NCI-H146 (cell line): ENCODE measurements around the gene CPEB3.
A peak's percentile ranks its signal among the peaks of the same experiment; 100 is the strongest.
"Not testable (repeated sequence)": the region's sequence is repeated elsewhere in the genome, so short reads cannot be mapped to it uniquely, and the experiment has no call there.

Experiments
- DNase-seq: peaks from one replicate; lab custom pipeline; 2025; lab: John Stamatoyannopoulos, UW

Gene CPEB3

DNA sequence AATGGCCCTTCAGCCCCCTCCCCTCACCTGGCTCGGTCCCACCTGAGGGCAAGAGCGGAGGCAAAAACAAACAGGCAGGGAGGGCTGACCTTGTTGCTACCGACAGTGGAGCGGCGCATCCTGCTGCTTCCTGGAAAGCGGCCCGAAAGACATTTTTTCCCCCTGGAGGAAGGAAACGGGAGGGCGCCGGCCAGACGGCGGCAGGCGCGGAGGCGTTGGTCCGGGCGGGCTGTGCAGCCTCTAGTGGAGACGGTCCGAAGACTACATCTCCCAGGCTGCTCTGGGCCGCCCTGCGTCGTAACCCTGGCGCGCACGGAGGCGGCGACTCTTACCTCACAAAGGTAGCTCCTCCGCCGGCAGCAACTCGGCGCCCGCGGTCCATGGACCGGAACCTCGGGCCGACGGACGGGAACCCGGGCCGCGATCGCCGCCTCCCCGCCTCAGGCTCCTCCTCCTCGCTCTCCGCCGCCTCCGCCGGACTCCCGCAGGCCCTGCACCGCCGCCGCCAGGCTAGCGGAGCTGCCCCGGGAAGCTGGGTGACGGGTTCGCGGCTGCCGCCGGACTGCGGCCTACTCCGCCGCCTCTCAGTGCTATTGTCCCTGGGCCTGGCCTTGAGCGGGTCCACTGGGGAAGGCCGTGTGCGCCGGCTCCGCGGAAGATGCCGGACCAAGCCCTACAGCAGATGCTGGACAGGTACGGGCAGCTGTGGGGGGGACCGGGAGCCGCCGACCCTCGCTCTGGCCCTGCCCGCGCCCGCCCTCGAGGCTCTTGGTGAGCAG, at the start of gene CPEB3, which contains the start of gene MARCHF5:
Gene CPEB3 (minus strand): TSS at position 242 of the 779 bp plus-strand sequence. CDS start 50,728 bp downstream, outside the sequence.
Gene MARCHF5 (plus strand): TSS at position 331 of the 779 bp plus-strand sequence. CDS start 328 bp downstream, at position 659.
- peak; percentile 97 for DNase-seq

DNA sequence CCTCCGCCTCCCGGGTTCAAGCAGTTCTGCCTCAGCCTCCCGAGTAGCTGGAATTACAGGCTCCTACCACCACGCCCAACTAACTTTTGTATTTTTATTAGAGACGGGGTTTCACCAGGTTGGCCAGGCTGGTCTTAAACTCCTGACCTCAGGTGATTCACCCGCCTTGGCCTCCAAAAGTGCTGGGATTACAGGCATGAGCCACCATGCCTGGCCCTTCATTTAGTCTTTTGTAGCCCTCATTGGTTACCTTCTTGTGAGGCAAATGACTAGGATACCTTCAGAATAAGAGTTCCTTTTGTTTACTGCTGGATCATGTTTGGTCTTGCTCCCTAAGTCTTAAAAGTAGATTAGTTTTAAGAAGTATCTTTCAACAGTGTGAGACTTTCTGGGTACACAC, 39.0 kb upstream of the CPEB3 start:
- not testable (repeated sequence) for DNase-seq

DNA sequence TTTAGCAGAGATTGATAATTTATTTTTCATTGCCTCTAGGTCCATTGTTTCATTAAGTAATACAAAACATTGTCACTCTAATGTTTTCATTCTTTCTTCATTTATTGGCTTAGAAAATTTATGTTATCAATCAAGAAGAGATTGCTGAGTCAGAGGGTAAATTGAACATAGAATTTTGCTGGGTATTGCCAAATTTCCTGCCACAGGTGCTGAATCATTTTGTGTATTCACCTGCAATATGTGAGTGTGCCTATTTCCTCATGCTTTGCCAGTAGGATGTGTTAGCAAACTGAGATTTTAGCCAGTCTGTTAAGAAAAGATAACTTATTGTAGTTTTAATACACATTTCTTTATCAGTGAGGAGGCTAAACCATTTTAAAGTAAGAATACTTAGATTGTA, 38.1 kb upstream of the CPEB3 start:
- DNase-seq: no peak

DNA sequence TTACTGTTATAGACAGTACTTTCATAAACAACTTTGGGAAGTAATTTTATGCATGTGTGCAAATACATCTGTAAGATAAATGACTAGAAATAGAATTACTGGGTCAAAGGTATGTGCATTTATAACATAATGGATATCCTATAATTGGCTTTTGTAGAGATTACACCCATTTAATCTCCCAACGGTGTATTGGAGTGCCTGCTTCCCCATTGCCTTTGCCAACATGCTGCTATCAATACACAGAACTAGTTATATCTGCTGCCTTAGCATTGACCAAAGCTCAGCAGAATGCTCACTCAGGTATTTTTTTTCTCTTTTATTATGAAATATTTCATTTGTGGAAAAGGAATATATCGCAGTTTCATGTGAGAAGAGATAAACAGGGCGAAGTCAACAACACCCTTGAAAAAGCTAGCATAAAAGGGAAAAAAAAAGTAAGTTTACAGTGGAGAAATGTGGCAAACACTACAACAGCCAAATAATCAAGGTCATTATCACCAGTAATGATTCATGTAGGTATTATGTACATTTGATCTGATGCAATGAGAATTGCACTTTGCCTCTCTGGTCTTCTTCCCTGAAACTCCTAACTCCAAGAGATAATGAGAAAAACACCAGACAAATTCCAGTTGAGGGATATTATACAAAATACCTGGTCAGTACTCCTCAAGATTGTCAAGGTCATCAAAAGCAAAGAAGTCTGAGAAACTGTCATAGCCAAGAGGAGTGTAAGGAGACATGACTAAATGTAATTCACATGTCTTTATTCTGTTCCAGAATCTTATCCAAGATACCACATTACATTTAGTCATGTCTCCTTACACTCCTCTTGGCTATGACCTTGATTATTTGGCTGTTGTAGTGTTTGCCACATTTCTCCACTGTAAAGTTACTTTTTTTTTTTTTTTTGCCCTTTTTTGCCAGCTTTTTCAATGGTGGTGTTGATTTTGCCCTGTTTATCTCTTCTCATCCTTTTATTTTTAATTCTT, 36.9 kb upstream of the CPEB3 start:
- DNase-seq: no peak

DNA sequence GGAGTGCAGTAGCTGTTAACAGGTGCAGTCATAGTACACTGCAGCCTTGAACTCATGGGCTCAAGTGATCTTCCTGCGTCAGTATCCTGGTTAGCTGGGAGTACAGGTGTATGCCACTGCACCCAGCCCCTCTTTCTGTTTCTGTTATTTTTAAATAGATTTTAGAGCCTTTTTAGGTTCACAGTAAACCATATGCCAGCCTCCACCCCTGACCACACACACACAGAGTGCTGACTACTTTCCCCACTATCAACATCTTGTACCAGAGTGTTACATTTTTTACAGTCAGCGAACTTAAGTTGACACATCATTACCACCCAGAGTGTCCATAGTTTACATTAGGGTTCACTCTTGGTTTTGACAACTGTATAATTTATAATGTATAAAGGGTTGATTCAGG, 32.2 kb upstream of the CPEB3 start:
- DNase-seq: no peak

DNA sequence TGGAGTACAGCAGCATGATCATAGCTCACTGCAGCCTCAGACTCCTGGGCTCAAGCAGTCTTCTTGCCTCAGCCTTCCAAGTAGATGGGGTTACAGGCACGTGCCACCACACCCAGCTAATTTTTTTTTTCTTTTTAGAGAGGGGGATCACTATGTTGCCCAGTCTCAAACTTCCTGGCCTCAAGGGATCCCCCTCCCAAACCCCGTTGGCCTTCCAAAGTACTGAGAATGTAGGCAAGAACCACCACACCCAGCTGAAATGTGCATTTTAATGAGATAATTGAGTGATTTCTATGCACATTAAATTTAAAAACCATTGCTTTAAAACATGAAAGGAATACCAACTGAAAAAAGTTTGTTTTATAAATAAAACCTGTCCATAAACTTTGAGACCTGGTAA, 25.7 kb upstream of the CPEB3 start:
- no peak for DNase-seq

DNA sequence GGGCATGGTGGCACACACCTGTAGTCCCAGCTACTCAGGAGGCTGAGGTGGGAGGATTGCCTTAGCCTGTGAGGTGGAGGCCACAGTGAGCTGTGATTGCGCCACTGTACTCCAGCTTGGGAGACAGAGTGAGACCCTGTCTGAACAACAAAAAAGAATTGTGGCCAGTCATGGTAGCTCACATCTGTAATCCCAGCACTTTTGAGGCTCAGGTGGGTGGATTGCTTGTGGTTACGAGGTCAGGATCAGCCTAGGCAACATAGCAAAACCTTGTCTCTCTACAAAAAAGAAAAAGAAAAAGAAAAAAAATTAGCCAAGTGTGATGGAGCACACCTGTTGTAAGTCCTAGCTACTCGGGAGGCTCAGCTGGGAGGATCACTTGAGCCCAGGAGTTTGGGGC, 22.9 kb upstream of the CPEB3 start:
- no peak for DNase-seq

DNA sequence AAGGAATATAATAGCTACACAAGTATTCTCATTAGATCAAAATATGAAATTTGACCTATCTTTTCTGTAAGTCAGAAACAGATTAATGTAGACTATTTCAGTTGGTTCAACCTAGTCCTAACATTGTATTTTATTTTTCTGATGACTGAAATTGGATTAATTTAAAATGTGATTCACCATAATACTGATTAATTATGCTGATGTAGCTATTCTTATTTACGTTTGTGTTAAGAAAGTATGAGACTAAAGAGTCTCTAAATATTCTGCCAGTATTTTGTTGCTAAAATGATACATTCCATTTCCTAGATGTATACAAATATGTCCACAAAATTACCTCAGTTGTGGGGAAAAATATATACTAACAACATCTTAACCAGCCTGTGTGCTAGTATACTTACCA, 18.4 kb upstream of the CPEB3 start:
- DNase-seq: no peak

DNA sequence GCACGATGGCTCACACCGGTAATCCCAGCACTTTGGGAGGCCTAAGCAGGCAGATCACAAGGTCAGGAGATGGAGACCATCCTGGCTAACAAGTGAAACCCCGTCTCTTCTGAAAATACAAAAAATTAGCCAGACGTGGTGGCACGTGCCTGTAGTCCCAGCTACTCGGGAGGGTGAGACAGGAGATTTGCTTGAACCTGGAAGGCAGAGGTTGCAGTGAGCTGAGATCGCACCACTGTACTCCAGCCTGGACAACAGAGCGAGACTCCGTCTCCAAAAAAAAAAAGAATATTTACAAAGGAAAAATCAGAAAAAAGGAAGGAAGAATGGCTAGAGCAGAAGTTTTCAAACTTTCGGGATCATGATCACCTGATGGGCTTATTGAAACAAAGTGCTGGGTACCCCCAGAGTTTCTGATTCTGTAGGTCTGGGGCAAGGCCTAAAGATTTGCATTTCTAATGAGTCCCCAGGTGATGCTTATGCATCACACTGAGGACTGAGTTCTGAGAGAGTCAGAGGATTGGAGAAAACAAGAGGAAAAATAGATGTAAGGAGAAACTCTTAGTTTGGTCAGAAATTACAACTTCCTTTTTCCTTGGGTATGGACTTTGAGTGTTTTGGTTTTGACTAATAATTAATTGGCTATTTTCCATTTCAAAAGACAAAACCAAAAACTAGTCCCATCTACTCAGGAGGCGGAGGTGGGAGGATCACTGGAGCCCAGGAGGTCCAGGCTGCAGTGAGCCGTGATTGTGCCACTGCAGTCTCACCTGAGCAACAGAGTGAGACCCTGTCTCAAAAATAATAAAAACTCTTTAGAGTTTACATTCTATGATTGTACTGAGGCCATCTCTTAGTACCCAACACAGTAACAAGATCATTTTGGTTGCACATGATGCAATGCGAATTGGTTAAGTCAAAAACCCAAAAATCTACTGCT, 14.5 kb upstream of the CPEB3 start:
- no peak for DNase-seq

DNA sequence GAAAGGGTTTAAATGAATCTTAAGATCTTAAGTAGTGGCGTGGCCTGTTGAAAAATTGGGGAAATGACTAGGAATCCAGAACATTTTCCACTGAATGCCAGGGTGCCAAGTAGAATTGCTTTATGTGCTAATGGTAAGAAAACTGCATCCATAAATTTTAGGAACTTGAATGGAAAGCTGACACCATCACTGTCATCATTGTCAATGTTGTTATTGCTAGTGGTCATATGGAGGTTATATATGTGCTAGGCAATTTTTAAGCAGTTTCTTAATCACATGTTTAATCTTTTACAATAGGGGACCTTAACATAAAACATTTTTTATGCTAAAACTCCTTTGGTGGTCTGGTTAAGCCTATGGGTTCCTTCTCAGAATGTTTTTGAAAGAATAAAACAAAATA, 13.2 kb upstream of the CPEB3 start:
- no peak for DNase-seq

DNA sequence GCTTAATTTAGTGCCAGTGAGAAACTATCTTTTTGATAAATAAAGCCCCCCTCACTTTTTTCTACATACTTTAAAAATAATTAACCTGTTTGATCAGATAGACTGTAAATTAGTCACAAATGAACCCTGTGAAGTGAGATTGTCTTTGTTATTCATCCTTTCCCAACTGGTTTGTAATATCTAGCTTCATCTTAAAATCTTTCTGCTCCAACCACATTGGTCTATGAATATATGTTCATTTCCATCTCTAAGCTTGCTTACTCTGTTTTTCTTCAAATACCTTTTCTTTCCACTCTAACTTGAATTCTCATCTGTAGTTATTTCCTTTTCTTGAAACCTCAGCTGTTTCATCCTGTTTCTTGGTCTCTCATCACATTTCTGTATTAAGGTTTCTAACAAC, 12.2 kb upstream of the CPEB3 start:
- no peak for DNase-seq

DNA sequence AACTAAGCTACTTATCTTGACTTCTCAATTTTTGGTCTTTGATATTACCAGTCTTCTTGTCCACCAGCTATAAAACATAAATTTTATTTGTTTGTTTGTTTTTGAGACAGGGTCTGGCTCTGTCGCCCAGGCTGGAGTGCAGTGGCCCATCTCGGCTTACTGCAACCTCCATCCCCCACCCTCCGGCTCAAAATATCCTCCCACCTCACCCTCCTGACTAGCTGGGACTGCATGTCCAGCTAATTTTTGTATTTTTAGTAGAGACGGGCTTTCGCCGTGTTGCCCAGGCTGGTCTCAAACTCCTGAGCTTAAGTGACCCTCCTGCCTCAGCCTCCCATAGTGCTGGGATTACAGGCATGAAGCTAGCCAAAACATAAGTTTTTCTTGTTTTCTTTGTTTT, 7.6 kb upstream of the CPEB3 start:
- no peak for DNase-seq

DNA sequence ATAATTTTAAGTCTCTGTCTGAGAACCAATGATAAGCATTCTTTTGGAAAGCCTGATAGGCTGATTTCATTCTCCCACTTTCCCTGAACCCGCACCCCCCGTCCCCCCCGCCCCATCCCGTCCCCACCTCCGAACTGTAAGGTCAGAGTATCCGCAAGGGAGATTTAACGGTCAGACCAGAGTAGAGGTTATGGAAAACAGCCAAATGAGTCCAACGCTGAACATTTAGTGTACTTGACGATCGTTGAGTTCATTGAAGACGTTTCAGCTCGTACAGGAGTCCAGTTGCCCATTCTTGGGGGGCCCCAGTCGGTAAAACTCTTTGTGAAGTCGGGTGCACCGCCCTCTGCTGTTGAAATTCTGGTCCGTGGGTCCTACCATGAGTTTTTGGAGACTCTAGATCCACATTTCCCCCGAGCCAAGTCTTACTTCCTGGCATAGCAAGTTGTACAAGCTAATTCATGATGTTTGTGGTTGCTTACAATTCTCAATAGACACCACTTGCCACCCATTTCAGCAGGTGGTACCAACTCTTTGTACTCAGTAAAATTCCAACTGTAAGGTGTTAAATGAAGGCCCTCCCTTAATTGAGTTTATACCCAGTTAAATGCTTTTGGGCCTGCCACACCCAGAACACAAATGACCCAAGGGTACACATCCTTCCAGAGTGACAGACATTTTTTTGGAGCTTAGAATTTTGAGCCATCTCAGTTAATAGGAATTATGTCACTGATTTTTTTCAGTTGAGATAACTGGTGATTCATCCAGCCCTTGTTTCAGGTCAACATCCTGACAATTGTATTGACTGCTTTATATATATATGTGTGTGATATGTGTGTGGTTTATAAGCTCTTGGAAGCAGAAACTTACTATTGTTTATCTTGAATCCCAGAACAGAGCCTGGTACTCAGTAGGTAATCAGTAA, 1.3 kb upstream of the CPEB3 start:
- peak; percentile 20 for DNase-seq

DNA sequence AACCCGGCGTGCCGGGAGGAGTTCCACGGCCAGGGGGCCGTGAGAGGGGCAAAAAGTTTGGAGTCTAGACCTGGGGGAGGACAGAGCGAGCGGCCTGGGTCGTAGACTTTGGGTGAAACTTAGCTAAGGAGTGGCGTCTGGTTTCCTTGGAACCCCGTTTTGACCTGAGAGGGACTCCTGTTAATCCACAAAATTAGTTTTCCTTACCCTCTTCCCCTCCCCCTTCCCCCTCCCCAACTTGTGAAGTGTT, 663 bp upstream of the CPEB3 start:
- no peak for DNase-seq

DNA sequence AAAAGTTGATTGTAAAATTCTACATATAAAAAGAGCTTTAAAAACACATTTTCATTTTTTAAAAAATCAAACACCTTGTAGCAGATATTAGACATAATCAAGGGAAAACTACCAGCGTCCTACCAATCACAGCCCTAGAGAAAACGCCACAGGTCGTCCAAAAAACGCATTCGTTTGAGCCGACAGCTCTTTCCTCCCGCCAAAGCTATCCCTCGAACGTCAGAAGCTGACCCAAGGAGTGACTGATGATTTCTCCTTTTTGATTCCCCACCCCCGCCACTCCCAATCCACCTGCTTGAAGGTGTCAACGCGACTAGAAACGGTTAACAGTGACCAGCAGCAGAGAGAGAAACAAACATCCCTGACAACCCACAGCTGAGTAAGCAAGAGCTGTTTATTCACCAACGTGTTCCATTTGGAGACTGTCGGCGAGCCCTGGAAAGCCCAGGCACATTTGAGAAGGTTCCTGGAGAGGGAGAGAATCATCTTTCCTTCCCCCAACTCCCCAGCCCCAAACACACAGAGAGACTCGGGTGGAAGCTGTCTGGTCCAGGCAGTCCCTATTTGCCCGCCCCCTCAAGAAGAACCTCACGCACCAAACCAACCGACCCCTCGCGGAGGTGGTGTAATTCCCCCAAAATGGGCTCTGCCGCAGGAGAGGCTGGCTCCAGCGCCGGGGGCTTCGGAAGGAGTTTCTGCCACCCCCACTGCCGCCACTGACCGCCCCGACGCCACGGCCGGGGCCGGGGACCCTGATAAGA, 622 bp downstream of the CPEB3 start:
- peak; percentile 86 for DNase-seq

DNA sequence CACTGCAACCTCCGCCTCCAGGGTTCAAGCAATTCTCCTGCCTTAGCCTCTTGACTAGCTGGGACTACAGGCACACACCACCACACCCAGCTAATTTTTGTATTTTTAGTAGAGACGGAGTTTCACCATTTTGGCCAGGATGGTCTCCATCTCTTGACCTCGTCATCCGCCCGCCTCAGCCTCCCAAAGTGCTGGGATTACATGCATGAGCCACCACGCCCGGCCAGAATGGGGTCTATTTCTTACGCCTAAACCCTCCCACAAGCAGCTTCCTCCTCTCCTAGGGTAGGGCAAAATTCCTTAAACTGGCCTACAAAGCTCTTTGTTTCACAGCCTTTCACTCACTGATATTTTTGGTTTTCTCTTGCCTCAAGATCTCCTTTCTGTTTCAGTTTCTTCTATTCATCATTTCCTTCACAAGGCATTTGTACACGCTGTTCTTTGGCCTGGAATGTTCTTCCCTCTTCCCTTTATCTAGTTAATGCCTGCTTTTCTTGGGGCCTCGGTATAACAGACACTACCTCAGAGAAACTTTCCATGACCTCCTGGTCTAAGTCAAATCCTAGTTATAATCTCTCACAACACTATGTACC, 6.7 kb downstream of the CPEB3 start:
- DNase-seq: no peak

DNA sequence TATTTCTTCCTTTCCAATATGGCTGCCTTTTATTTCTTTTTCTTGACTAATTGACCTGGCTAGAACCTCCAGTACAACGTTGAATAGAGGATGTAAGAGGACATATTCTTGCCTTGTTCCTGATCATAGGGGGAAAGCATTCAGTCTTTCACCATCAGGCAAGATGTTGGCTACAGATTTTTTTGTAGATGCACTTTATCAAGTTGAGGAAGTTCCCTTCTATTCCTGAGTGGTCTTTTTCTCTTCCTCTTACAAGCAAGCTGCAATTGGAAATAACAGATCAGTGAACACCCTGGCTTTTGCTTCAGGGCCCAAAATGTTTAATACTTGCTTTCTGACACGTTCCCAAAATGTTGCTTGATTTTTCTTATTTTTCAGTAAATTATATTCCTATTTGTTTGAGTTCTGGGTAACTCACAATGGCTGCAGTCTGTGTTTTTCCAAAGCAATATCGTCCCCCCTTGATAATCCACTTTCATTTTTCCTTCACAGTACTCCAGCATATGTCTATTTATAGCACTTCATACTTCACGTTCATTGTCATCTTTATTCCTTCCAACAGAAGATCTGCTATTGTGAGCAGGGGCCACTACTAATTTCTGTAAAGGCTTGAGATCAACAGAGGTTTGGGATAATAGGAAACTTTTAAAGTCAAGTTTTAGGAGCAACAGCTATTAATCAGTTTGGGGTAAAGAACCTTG, 11.7 kb downstream of the CPEB3 start:
- DNase-seq: no peak

DNA sequence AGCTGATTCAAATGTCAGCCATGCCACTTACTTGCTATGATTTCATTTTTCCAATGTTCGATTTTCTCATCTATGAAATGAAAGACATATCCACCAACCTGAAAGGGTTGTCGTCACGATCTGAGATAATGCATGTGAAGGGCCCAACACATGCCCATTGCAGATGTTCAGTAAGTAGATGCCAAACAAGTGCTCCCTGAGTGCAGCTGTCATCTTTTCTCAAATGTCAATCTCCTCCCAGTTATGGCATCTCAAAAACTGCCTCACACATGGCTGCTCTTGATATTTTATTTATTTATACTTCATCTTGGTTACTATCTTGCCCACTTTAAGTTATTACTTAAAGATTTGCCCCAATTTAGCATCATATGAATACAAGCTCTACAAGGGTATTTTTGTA, 16.8 kb downstream of the CPEB3 start:
- no peak for DNase-seq

DNA sequence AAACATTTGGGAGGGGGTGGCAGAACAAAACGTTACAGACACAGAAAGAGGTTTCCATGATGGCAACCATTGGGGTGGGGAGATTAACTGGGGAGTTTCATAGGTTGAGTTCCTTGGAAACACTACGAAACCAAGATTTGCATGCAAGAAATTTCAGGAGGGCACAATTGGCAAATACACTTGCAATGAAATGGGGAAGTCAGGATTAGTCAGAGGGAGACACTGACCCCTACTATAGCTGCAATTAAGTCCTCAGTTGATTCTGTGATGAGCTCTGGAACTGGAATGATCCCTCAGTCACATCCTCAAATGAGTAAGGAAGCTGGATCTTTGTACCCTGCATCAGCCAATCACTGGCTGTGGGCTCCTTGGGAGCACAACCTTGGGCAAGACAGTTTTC, 22.1 kb downstream of the CPEB3 start:
- DNase-seq: no peak
